ENCODE data around the gene SINHCAF.
"Not testable (repeated sequence)": the region's sequence is repeated elsewhere in the genome, so short reads cannot be mapped to it uniquely, and the experiment has no call there.

SINHCAF gene, protein sequence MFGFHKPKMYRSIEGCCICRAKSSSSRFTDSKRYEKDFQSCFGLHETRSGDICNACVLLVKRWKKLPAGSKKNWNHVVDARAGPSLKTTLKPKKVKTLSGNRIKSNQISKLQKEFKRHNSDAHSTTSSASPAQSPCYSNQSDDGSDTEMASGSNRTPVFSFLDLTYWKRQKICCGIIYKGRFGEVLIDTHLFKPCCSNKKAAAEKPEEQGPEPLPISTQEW

DNA sequence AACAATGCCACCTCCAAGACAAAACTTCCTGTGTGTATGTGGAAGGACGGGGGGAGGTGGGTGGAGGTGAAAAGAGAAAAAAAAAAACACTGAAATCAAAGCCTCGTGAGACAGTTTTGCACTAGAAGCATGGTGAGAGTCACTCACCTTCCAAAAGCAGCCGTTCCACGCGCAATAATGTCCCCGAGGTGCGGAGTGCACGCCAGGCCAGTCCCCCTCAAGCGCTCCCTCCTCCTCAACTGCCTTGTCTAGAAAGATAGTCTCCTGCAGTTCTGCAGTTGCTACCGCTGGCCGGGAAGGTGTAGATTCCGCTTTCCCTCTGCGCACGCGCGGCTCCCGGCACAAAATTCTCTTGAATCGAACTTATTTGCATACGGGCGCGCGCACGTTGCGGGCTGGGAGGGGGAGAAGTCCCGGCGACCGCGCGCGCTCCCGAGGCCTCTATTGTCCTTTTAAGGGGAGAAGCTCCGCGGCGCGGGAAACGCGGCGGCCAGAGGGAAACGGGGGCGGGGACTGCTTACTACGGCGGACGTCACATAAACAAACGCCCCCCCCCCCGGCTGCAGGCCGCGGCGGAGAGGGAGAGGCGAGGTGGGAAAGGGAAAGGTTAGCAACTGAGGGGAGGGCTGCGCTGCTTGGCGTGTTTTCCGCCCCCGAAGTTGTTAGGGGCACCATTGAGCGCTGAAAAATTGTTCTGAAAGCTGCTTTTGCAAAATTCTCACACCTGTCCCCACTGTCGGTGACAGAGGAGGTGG lies at the start of gene SINHCAF:
Gene SINHCAF, minus strand, starts transcription at position 274 of the 755 bp plus-strand sequence. CDS start 27,946 bp downstream, outside the sequence.
- peak; percentile 94 for DNase-seq (ENCODE audit: low spot score)

DNA sequence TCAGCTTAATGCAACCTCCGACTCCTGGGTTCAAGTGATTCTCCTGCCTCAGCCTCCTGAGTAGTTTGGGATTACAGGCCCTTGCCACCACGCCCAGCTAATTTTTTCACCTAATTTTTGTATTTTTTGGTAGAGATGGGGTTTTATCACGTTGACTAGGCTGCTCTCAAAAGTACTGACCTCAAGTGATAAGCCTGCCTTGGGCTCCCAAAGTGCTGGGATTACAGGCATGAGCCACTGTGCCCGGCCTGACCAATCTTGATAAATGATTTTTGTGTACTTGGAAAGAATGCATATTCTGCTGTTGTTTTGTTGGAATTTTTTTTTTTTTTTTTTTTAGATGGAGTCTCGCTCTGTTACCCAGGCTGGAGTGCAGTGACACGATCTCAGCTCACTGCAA lies 49.5 kb upstream of the SINHCAF start:
- not testable (repeated sequence) for DNase-seq (ENCODE audit: low spot score)

DNA sequence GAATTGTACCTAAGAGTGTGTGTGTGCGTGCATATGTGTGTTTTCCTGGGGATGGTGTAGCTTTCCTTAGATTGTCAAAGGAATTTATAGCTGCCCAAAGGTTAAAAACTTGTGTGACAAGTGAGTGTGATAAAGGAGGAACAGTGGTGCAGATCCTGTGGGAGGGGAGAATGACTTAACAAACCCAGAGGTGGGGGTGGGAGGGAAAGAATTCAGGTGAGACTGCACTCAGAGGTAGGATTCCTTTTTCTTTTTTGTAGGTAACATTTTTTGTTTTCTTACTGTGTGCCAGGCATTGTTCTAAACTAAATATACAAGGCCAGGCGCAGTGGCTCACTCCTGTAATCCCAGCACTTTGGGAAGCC lies 45.3 kb upstream of the SINHCAF start:
- no peak for DNase-seq (ENCODE audit: low spot score)

DNA sequence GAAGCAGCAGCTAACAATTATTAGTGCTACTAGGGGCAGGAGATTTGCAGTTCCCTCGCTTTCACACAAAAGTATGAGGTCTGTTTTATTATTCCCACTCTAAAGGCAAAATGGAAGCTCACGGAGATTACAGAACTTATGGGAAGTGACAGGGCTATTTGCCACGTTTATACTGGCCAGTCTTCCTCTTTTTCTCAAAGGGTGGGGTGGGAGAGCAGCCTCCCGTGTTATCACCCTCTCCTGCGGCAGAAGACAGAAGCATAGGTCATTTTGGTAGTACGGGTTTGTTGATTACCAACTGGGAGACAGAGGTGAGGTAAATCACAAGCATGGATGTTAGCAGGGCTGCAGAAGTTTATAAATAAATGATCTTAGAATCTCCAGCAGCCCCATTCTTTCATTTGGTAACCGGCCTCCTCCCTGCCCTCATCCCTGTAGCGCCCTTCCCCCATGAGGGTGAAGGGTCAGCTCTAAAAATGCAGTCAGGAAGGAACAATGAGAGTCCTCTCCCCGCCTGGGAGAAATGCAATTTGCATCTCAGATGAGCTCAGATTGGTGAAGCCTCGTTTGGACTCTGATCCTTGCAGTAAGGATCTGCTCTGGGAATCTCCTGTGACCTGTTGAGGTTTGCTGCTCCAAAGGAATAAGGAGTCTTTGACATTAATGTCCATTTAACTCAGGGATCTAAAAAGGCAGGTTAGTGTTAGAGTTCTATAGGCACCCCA lies 44.7 kb upstream of the SINHCAF start:
- no peak for DNase-seq (ENCODE audit: low spot score)

DNA sequence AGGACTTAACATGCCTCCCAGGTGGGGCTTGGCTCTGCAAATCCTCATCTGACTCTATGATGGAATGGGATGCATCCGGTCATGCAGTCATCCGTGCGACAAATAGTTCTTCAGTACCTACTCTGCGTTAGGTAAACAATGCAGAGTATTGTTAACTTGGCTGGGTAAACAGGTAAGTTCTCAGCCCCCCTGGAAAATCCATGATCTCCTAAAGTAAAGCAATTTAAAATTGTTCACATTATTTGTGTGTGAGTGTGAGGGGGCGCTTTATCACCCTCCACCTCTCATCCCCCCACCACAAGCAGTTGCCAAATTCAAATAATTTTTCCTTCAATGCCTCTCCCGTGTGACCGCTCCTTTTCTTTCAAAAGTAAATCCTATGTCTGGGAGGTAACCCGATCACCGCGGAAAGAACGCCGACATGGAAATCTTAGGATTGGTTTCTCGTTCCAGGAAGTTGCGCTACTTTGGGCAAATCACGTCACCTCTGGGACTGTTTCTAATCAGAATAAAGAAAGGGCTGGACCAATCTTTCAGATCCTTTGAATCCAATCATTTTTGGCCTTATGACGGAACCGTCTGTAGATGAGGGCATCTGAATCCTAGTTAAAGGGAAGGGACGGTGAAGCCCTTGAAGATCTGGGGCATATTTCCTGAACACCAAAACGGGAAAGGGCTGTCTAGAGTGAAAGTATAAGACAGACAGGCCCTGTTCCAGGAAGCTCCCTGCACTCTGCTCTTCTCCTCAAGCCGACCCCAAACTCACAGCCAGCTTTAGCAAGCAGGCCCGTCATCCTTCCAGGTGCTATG lies 44.0 kb upstream of the SINHCAF start:
- DNase-seq (ENCODE audit: low spot score): no peak

DNA sequence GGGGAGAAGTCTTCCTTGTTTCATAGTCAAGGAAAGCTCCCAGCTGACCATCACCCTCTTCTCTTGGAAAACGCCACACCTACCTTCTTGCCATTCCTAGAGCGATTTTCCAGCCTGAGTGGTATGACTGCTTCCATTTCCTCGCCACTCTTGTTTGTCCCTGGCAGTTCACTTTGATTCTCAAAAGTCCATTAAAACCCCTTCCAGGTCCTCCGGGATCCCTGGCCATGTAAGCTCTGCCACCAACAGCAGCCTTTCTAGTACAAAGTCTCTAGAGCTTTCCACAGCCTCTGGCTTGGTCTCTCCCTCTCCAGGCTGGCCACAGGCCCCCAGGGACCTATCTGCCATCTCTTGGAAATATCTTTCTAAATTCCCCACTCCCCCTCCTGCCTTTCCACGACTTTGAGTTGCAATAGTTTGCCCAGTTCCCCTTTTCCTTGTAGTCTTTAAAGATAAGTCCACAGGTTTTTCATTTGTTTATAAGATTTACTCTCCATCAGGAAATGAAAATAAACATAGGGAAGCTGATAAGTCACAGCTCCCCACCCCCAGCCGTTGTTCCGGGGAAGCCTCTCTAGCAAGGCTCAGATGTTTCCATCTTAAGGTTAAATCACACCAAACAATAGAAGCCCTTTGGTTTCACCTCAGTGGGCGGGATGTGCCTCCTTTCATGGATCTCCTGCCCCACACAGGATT lies 42.9 kb upstream of the SINHCAF start:
- no peak for DNase-seq (ENCODE audit: low spot score)

DNA sequence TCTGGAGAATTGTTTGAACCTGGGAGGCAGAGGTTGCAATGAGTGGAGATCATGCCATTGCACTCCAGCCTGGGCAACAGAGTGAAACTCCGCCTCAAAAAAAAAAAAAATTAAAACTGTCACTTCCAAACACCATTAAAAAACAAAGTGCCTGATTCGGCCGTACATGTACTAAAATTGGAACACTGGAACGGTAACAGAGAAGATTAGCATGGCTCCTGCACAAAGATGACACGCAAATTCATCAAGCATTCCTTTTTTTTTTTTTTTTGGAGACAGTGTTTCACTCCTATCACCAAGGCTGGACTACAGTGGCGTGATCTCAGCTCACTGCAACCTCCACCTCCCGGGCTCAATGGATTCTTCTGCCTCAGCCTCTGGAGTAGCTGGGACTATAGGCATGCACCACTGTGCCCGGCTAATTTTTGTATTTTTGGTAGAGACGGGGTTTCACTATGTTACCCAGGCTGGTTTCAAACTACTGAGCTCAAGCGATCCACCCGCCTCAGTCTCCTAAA lies 40.2 kb upstream of the SINHCAF start:
- DNase-seq (ENCODE audit: low spot score): no peak

DNA sequence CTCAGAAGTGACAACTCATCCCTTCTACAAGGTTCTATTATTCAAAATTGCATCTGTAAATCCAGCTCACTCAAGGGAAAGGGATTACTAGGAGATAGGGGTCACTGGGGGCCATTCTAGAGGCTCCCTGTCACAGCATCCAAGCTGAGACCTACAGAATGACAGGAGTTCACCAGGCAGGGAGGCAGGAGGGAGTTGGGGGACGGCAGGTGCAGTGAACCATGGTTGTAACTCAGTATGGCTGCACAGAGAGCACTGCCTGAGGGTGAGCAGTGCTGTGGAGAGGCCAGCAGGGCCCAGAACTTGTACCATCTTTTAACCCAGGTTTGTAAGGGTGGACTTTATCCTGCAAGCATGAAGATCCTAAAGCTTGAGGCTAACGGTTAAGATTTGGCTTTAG lies 37.9 kb upstream of the SINHCAF start:
- no peak for DNase-seq (ENCODE audit: low spot score)

DNA sequence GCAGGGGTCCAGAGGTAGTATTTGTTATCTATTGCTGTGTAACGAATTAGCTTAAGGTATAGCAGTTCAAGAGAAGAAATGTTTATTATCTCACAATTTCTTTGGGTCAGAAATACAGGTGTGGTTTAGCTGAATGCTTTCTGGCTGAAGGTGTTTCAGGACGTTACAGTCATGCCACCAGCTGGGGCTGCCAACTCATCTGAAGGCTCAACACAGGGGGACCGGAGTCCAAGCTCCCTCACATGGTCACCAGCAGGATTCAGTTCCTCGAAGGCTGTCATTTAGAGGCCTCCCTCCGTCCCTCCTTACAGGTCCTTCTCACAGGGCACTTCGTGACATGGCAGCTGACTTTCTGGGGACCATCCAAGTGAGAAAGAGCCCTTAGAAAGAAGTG lies 37.5 kb upstream of the SINHCAF start:
- DNase-seq (ENCODE audit: low spot score): no peak

DNA sequence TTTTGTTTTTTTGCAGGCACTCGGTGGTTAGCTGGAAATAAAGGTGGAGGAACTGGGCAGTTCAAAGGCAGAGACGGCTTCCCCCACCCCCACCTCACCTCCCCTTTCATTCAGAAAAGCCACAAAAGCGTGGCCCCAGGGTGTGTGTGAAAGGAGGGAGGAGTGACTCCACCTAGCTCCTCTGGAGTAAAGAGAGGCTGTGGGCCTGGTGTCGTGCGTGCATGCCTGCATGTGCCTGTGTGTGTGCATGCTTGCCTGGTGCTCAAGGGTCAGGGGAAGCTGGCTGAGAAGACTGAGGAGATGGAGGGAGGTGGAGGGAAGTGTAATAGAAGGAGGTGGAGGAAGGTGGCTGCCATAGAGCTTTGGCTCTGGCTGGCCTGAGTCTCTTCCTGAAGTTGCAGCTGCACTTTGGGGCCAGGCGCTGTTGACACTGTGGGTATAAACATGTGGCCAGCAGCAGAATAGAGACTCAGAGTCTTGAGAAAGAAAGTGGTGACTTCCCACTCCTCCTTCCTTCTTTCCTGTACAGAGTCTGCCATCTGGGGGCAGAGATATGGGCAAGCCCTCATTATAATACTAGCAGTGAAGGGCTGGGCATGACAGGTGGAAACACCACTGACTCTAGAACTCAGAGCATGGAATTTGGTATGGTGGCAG lies 36.9 kb upstream of the SINHCAF start:
- DNase-seq (ENCODE audit: low spot score): no peak

DNA sequence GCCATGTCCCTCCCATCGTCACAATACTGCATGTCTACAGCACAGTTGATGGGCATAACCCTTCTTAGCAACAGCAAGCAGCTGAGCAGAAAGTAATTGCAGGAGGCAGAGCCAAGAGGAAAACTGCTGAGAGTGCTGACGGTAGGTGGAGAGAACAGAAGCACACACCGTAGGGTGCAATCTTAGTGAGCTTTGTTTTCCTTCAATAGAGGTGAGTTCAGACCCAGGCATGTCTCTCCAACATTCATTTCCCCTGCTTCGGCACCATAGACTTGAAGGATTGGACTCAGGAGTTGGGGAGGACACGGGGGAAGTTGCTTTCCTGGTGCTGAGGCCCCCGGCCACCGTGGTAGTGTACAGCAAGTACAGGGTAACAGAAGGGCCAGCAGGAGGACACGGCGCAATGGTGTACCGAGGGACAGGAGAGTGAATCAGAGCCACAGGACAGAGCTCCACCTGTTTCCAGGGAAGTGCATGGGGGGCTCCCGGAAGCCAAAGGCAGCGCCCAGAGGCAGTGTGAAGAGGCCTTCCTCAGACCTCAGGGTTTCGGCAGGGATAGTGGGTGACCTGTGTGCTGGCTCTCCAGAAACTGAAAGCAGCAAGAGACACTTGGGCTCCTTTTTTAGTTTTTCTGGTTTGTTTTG lies 36.3 kb upstream of the SINHCAF start:
- DNase-seq (ENCODE audit: low spot score): no peak

DNA sequence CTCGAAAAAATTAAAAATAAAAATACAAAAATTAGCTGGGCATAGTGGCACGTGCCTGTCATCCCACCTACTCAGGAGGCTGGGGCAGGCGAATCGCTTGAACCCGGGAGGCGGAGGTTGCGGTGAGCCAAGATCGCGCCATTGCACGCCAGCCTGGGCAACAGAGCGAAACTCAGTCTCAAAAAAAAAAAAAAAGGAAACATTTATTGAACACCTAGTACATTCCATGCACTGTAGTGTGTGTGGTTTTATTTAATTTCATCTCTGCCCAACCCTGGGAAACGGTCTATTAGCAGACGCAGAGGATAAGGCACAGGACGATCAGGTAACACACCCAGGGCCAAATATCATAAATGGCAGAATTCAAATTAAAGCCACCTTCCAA lies 35.8 kb upstream of the SINHCAF start:
- no peak for DNase-seq (ENCODE audit: low spot score)

DNA sequence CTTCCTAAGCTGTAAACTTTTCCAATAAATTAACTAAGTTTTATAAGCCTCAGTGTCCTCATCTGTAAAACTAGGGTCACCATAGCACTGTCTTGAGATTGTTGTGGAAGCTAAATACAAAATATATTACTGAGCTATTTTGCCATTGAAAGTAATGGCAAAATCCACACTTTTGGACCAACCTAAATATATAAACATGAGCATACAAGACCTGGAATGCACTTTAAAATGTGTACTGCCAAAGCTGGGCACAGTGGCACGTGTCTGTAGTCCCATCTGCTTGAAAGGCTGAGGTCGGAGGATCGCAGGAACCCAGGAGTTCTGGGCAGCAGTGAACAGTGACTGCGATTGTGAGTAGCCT lies 29.8 kb upstream of the SINHCAF start:
- no peak for DNase-seq (ENCODE audit: low spot score)

DNA sequence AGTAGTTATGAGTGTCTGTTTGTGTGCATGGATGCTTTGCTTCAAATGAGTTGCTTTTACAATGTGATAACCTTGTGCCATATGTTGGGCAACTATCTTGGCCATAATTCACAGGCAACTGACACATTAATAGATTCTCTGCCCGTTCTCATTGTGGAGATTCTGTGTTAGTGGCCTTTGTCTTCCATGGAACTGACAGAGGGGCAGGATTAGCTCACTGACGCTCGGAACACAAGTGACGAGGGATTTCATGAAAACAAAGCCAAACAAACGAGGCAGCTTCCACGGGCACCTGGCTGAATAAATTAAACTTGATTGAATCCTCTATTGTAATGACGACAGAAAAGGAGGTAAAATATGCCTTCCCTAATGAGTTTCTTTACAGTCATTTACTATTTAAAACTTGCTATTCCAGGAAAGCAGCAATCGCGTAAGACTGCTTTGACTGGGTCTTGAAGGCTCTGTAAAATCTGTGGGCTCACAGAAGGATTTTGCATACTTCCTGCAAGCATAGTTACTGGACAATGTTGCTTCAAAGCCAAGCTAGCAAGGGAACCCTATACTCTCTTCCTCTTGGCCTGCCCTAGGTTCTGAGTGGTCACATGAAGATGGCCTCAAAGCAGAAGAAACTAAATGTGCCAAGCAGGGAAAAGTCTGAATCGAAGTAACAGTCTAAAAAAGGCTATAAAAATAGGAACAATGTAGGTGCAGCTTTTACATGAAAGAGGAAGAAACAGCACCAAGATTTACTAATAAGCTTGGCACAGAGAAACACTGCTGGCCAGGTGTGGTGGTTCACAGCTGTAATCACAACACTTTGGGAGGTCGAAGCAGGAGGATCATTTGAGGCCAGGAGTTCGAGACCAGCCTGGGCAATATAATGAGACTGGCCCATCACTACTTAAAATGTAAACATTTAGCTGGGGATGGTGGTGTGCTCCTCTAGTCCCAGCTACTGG lies 28.1 kb upstream of the SINHCAF start:
- no peak for DNase-seq (ENCODE audit: low spot score)

DNA sequence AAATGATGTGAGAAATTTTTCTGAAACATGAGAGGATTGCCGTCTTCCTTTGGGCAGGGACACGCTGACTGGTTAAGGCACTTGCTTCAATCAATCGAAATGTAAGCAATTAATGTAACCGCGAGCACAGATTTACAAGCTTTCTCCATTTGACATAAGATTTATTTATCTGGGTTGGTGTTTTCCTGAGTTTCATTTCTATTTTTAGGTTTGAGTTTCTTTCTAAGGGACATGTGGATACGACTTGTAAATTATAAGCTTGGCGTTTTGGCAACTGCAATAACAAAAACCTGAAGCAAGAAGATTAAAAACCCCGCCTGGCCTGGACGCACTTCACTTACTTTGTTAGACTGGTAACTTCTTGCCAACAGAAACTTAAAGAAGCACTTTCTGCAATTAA lies 20.3 kb upstream of the SINHCAF start:
- no peak for DNase-seq (ENCODE audit: low spot score)

DNA sequence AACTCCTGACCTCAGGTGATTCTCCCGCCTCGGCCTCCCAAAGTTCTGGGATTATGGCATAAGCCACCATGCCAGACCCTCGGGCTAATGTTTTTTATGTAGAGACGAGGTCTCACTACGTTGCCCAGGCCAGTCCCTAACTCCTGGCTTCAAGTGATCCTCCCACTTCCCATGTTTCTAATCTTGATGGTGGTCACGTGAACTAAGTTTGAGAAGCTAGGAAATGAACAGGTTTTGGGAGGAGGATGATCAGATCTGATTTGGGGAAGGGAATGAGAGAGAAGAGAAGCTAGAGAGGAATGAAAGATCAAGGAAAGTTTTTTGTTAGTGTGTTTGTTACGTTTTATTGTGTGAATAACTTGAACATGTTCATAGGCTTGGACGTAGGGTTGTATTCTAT lies 17.2 kb upstream of the SINHCAF start:
- no peak for DNase-seq (ENCODE audit: low spot score)

DNA sequence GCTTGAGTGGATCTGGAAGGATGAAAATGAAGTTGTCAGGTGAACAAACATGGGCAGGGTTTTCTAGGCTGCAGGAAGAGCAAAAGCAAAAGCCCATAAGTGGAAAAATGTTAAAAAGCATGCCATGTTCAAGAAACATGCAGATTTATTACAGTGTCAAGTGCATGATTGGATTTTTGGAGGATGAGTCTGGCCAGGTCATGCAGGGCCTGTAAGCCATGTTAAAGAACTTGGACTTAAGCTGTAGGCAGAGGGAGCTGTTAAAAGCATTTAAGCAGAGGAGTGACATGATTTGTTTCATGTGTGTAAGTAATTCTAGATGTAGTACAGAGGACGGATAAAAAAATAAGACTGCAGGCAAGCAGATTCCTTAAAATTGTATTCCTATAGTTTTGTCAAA lies 16.3 kb upstream of the SINHCAF start:
- DNase-seq (ENCODE audit: low spot score): no peak

DNA sequence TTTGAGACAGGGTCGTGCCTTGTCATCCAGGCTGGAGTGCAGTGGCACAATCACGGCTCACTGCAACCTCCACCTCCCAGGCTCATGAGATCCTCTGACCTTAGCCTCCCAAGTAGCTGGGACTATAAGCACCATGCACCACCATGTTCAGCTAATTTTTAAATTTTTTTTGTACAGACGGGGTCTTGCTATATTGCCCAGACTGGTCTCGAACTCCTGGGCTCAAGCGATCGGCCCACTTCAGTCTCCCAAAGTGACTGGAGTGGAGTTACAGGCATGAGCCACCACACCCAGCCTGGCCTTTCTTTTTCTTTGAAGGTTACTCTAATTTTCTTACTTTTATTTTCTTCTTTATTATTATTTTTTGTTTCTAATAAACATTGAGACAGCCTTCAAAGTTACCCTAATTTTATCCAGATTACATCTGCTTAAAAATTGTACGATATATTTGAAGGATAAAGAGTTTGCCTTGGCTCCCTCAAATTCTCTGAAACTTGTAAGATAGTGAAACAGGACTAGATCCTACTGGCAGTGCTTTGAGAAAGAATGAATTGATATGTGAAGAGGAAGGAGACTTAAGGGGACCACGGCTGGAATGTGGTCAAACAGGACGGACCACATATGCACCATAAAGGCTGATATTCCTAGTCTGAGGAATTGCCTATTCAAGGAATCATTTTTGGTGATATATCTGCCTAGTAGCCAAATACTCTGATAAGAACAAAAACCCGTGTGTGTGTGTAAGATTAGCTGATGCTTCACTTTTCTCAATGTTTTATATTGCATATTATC lies 14.1 kb upstream of the SINHCAF start:
- DNase-seq (ENCODE audit: low spot score): no peak

DNA sequence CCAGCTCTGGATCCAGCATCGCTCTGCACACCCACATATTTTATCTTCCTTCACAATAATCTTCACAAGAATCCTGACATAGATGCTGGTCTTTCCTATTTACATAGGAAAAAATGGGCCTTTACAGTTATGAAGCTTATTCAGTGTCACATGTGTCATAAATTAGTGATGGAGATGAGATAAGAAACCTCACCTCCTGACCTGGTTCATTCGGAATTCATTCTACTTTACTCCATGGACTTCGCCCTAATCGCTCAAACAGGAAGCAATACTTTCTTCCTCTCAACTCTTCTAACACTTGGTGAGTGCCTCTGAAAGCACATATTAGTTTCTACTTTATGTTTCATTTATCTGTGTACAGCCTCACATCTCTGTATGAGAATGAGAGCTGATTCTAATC lies 12.0 kb upstream of the SINHCAF start:
- DNase-seq (ENCODE audit: low spot score): no peak

Measured in hepatic stellate cell (primary cell).